Muscle layer of colon (tissue), 2 donors: Measurements from ENCODE around the gene GRM1.

Experiments used
- H3K27ac ChIP-seq: one replicate; pipeline ENCODE4 v1.7.0; 2013; ENCODE audit warnings: low read depth, mild to moderate bottlenecking, low read length, moderate library complexity
- H3K27me3 ChIP-seq, 2 donors: one replicate each; pipeline ENCODE4 v1.7.0; 2013; ENCODE audit warnings: low read length in 2 of 2, mild to moderate bottlenecking in 2 of 2; ENCODE audit not compliant: insufficient read depth in 2 of 2, control insufficient read depth in 1 of 2
- H3K36me3 ChIP-seq: one replicate; pipeline ENCODE4 v1.7.0; 2013; ENCODE audit warnings: mild to moderate bottlenecking, low read length; ENCODE audit not compliant: insufficient read depth
- H3K4me1 ChIP-seq: one replicate; pipeline ENCODE4 v1.7.0; 2013; ENCODE audit warnings: mild to moderate bottlenecking, low read length; ENCODE audit not compliant: insufficient read depth
- H3K4me3 ChIP-seq, 2 donors: one replicate each; pipeline ENCODE4 v1.7.0; 2013; ENCODE audit warnings: low read length in 2 of 2, low read depth in 1 of 2, mild to moderate bottlenecking in 1 of 2, moderate library complexity in 1 of 2
- H3K9ac ChIP-seq: one replicate; pipeline ENCODE4 v1.7.0; 2013; ENCODE audit warnings: low read length
- H3K9me3 ChIP-seq: one replicate; pipeline ENCODE4 v1.7.0; 2013; ENCODE audit warnings: mild to moderate bottlenecking, low read length
- donor health status: abdominal sarcoma.
- donor health status: Adenocarcinoma of cecum.

The GRM1 gene

DNA sequence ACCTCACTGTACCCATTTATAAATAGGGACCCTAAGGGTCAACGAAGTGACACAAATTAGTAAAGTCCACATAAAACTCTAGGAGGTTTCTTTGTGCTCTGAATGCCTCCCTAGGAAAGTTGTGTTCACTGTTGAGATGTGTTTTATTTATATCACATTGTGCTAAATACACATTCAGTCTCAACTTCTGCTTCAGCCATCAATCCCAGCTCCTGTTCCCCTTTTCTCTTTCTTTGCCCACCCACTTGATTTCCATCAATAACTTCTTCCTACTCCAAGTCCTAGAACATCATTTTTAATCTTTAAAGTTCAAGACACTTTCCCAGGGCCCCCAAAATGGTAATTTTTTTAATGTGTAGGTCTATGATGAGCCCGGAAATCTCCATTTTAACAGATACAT, 306.5 kb downstream of the GRM1 start:
- no peak overlapping the region for H3K27ac ChIP-seq
- no peak overlapping the region for H3K4me3 ChIP-seq

DNA sequence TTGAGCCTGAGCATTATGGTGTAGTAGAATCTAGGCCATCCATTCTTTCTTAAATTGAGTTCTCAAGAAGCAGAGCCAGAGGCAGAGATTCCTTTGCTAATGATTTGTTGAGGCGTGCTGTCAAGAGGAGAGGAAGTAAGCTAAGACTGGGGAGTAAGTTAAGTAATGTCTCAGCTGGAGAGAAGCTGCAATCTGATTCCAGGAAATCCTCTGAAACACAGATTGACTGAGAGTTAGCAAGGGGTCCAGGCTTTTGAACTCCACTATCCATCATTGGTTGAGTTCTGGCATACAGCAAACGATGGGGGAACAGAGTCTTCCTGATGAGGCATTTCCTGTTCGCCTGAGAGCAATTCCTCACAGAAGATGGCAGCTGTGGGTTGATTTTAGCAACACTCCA, 307.3 kb downstream of the GRM1 start:
- Histone ChIP-seq H3K9me3 (no peaks in the 10 kb centered on the region), H3K4me1 (no peaks in the 10 kb centered on the region), H3K36me3 (no peaks in the 10 kb centered on the region), H3K4me3 (no peak overlapping the region), H3K9ac (no peak overlapping the region), H3K27ac (no peak overlapping the region), H3K27me3 (no peaks in the 10 kb centered on the region)

More for the DNA sequence above, 306.5 kb downstream of the GRM1 start:
- no peak overlapping the region for H3K9ac ChIP-seq
- H3K36me3 ChIP-seq, result no peaks in the 10 kb centered on the region
- H3K4me1 ChIP-seq, result no peaks in the 10 kb centered on the region
- H3K9me3 ChIP-seq, result no peaks in the 10 kb centered on the region
- no peaks in the 10 kb centered on the region for H3K27me3 ChIP-seq

DNA sequence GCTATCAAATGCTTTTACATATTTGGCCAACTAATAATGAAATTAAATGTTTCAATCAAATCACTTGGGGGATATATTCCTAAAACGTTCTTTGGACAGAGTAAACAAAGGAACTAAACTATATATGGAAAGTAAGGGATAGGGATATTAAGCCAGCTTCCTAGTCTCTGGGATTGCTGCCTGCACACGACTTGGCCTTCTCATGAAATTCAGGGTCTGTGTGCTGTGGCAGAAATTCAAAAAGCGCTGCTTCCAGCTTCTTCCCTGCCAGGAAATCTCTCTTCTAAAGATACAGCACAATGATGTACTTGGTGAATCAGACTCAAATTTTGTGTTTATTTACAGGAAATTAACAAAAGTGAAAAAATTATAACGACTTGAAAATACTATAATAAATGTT, 308.5 kb downstream of the GRM1 start:
- Histone ChIP-seq H3K9ac (no peak overlapping the region), H3K4me3 (no peak overlapping the region), H3K36me3 (no peaks in the 10 kb centered on the region), H3K27me3 (no peaks in the 10 kb centered on the region), H3K4me1 (no peaks in the 10 kb centered on the region), H3K9me3 (no peaks in the 10 kb centered on the region), H3K27ac (no peak overlapping the region)

DNA sequence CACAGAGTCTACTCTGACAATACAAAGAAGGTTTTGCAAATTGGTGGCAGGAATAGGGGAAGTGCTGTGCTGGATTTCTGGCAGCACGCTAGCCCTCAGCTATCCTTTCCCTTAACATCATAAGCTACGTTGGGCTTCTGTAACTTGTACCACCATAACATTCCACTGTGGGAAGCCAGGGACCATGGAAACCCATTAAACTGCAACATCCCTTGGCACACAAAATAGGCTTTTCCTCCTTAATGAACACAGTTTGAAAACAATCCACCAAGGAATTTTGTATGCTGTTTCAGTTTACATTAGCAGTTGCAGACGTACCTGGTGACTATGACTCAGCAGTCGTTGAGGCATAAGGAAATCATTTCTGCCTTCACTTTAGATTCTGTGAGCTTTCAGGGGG, 310.9 kb downstream of the GRM1 start:
- H3K9ac ChIP-seq, result no peak overlapping the region
- H3K4me1 ChIP-seq, result no peaks in the 10 kb centered on the region
- H3K27me3 ChIP-seq, result no peaks in the 10 kb centered on the region
- H3K4me3 ChIP-seq, result no peak overlapping the region
- no peaks in the 10 kb centered on the region for H3K9me3 ChIP-seq
- H3K36me3 ChIP-seq, result no peaks in the 10 kb centered on the region
- H3K27ac ChIP-seq, result no peak overlapping the region

DNA sequence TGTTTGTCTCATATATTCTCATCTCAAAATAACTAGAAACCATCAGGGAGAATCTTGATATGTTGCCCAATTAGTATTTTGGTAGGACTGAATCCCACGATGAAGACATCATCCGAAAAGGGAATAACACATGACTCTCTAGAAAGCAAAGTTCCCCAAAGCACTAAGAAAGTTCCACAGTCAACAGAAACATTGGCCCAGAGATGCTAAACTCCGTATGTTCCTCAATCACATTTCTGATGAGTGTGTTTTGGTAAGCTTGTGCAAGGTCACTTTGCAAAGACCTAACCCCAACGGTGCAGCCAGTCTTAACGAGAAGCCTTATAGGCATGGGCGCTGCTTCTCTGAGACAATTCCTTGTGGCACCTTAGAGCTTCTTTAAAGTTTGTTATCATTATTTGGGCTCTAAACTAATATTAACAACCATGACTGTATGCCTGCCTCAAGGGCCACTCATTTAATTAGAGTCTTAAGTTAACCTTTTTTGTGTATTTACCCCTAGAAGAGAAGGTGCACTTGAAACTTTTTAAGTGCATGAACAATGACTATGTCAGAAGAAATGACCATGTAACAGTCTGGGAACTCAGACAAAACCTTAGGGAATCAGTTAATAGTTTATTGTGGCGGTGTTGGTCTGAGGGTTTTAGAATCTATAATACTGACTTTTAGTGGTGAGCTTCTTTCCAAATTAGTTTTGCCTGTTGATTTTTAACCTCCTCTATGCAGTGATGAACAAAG, 312.8 kb downstream of the GRM1 start:
- H3K27ac ChIP-seq, result no peak overlapping the region
- H3K4me3 ChIP-seq, result no peak overlapping the region
- no peaks in the 10 kb centered on the region for H3K9me3 ChIP-seq
- H3K9ac ChIP-seq, result no peak overlapping the region
- no peaks in the 10 kb centered on the region for H3K36me3 ChIP-seq
- H3K27me3 ChIP-seq, result no peaks in the 10 kb centered on the region
- no peaks in the 10 kb centered on the region for H3K4me1 ChIP-seq

DNA sequence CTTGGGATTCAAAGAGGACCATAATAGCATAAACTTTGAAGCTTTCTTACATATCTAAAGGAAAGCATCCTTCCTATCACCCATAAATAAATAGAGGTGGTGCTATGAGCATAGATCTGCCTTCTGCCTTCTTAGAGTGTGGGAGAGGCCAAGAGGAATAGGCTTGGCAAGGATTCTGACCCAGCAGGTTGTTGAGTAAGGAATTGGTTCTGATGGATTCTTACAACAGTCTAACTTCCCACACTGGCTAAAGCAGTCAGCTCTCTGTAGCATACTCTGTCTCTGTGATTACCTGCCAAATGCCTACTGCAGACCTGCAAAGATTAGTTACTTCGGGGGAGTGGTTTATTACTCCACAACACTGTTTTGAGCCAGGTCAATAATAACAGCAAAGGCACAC, 316.7 kb downstream of the GRM1 start:
- no peaks in the 10 kb centered on the region for H3K36me3 ChIP-seq
- no peak overlapping the region for H3K9ac ChIP-seq
- H3K4me3 ChIP-seq, result no peak overlapping the region
- no peaks in the 10 kb centered on the region for H3K27me3 ChIP-seq
- no peaks in the 10 kb centered on the region for H3K4me1 ChIP-seq
- H3K27ac ChIP-seq, result no peak overlapping the region
- H3K9me3 ChIP-seq, result no peaks in the 10 kb centered on the region

DNA sequence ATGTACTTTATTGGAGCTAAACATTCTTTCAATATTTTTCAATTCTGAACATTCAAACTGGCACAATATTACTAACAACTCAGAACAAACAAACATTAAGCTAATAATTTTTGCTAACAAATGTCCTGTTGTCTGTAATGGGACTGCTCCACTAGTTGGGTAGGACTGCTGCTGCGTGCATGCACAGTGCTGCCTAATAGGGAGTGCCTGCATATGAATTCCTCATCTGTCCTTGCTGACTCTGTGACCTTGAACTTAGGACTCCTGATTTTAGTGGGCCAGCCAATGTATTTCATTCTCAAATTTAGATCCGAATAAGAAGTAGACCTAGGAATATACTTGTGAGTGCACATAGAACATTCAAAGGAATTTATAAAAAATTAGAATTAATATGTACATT, 318.2 kb downstream of the GRM1 start:
- H3K4me3 ChIP-seq, result no peak overlapping the region
- no peaks in the 10 kb centered on the region for H3K9me3 ChIP-seq

DNA sequence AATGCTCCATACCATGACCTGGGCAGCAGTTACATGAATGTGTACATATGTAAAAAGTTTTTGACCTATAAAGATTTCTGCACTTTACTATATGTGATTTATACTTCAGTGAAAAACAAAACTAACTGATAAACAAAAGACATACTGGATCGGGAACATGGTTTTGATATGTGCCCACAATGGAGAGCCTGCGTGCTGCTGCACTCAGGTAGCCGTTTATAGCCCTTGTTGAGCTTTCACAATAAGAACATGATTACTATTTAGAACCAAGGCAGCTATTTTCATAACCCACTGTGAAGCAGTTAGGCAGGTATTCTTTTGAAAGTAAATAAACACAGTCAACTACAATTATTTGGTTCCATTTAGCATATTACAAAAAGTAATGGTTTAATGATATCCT, 318.8 kb downstream of the GRM1 start:
- Histone ChIP-seq H3K4me3 (no peak overlapping the region), H3K36me3 (no peaks in the 10 kb centered on the region), H3K27me3 (no peaks in the 10 kb centered on the region), H3K4me1 (no peaks in the 10 kb centered on the region), H3K9me3 (no peaks in the 10 kb centered on the region), H3K27ac (no peak overlapping the region), H3K9ac (no peak overlapping the region)

More for the DNA sequence above, 318.2 kb downstream of the GRM1 start:
- H3K9ac ChIP-seq, result no peak overlapping the region
- H3K27me3 ChIP-seq, result no peaks in the 10 kb centered on the region
- no peak overlapping the region for H3K27ac ChIP-seq
- H3K36me3 ChIP-seq, result no peaks in the 10 kb centered on the region
- no peaks in the 10 kb centered on the region for H3K4me1 ChIP-seq

DNA sequence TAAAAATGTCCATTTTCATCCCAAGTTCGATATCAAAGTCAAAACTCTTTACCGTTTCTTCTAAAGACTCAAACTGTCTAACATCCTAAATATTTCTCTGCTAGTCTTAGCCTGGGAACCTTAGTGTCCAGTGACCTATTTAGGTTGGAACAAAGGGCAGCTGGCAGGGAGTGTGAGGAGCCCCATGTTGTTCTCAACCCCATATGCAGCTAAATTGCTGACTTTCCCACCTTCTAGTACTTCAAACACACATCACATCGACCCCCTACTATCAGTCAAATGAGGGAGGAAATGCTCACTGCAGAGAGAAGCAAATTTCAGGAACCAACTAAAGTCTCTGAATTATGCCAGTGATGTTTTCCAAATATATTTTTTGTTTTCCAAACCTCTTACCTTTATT, 322.2 kb downstream of the GRM1 start:
- Histone ChIP-seq H3K27ac (no peak overlapping the region), H3K4me3 (no peak overlapping the region), H3K4me1 (no peaks in the 10 kb centered on the region), H3K9ac (no peak overlapping the region), H3K27me3 (no peaks in the 10 kb centered on the region), H3K36me3 (no peaks in the 10 kb centered on the region), H3K9me3 (no peaks in the 10 kb centered on the region)

DNA sequence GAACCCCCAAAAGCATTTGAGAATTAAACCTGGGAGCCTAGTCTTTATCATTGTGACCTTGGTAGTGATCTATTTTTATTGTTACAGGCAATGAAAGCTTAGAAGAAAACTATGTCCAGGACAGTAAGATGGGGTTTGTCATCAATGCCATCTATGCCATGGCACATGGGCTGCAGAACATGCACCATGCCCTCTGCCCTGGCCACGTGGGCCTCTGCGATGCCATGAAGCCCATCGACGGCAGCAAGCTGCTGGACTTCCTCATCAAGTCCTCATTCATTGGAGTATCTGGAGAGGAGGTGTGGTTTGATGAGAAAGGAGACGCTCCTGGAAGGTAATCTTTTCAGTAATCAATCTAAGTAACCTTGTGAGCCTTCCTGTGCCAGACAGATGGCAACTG, 323.3 kb downstream of the GRM1 start:
- H3K9me3 ChIP-seq, result no peaks in the 10 kb centered on the region
- H3K27ac ChIP-seq, result no peak overlapping the region
- no peaks in the 10 kb centered on the region for H3K27me3 ChIP-seq
- no peak overlapping the region for H3K4me3 ChIP-seq
- H3K9ac ChIP-seq, result no peak overlapping the region
- H3K36me3 ChIP-seq, result no peaks in the 10 kb centered on the region
- H3K4me1 ChIP-seq, result no peaks in the 10 kb centered on the region

DNA sequence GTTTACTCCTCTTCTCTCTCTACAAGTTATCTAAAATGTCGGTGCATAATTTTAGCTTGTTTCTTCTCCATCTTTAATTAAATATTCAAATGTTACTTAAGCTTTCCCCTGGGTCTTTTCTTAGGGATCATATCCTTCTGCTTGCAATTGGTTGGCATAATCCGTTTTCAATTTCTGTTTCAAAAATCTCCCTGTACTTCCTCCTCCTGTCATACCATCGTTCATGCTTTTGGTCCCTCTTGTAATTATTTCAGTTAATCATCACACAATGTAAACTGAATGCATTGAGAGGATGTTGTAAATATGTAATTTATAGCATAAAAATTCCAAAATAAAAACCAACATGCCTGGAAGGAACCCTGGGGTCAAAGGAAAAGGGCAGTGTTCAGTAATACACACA, 325.6 kb downstream of the GRM1 start:
- Histone ChIP-seq H3K9ac (no peak overlapping the region), H3K36me3 (no peaks in the 10 kb centered on the region), H3K9me3 (no peaks in the 10 kb centered on the region), H3K27me3 (no peaks in the 10 kb centered on the region), H3K27ac (no peak overlapping the region), H3K4me3 (no peak overlapping the region), H3K4me1 (peaks cover 7% of the 10 kb centered on the region)

DNA sequence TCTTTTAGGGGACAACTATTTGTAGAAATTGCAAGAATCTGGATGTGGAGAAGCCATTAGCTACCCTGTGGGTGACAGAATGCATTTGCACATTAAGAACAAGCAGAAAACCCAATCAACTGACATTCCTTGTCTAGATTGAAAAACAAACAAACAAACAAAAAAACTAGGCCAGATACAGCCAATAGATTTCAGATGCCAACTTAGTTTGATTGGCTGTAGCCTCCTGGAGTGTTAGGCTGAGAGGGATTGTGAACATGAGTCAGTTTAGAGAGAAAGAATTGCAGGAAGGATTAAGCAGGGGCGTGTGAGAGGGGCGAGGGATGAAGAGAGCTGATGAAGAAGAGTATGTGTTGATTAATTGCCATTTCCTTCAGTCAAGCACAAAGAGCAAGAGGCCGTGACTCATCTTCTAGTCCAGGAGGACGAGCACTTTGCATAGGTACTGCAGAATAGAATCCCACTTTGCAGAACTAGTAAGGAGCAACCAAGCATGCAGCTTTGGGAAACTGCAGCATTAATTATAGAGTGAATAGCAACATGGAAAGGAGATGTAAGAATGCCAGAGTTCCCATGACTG, 326.7 kb downstream of the GRM1 start:
- Histone ChIP-seq H3K27me3 (no peaks in the 10 kb centered on the region), H3K36me3 (no peaks in the 10 kb centered on the region), H3K4me3 (no peak overlapping the region), H3K9ac (no peak overlapping the region), H3K9me3 (no peaks in the 10 kb centered on the region), H3K27ac (no peak overlapping the region), H3K4me1 (peaks cover 7% of the 10 kb centered on the region)
